ACC112 (cell line): ENCODE measurements around the gene RIMS3.

Source experiments
- H2AFZ ChIP-seq: fragments of 200-600 bp; sonication (generic); one replicate; pipeline ENCODE4 v1.6.0; 2017; ENCODE audit warnings: antibody characterized with exemption, low read length; ENCODE audit not compliant: unreplicated experiment
- H3K27ac ChIP-seq: fragments of 200-600 bp; sonication (generic); 2 replicates; pipeline ENCODE4 v1.5.1; 2014; ENCODE audit warnings: low read depth, mild to moderate bottlenecking, antibody characterized with exemption, low read length, moderate library complexity
- H3K27me3 ChIP-seq: fragments of 200-600 bp; sonication (generic); 2 replicates; pipeline ENCODE4 v1.6.1; 2014; ENCODE audit warnings: mild to moderate bottlenecking, antibody characterized with exemption, low read length, moderate library complexity, mixed read lengths; ENCODE audit not compliant: insufficient read depth
- H3K36me3 ChIP-seq: fragments of 200-600 bp; sonication (generic); 2 replicates; pipeline ENCODE4 v1.6.1; 2016; ENCODE audit warnings: mild to moderate bottlenecking, antibody characterized with exemption, low read length, moderate library complexity, mixed read lengths; ENCODE audit not compliant: insufficient read depth
- H3K4me1 ChIP-seq: fragments of 200-600 bp; sonication (generic); one replicate; pipeline ENCODE4 v1.6.1; 2016; ENCODE audit warnings: low read length, mixed read lengths; ENCODE audit not compliant: insufficient read depth, unreplicated experiment, control insufficient read depth
- H3K4me3 ChIP-seq: fragments of 200-600 bp; sonication (generic); 2 replicates; pipeline ENCODE4 v1.5.1; 2014; ENCODE audit warnings: mild to moderate bottlenecking, low read depth, low read length
- H3K79me2 ChIP-seq: fragments of 200-600 bp; sonication (generic); one replicate; pipeline ENCODE4 v1.6.0; 2016; ENCODE audit warnings: low read length; ENCODE audit not compliant: control insufficient read depth, unreplicated experiment, insufficient read depth

The RIMS3 gene

GRCh38 chr1:40664791-40665190 lies 691 bp downstream of the RIMS3 start:
- Histone ChIP-seq H3K27ac (no peak overlapping the region), H2AFZ (no peak overlapping the region), H3K36me3 (no peaks in the 10 kb centered on the region), H3K79me2 (no peaks in the 10 kb centered on the region), H3K4me1 (peaks cover 11% of the 10 kb centered on the region), H3K27me3 (peaks cover 20% of the 10 kb centered on the region), H3K4me3 (peak overlapping the region; percentile 79)

GRCh38 chr1:40664167-40664537 lies 1.3 kb downstream of the RIMS3 start:
- Histone ChIP-seq H2AFZ (no peak overlapping the region), H3K27ac (no peak overlapping the region), H3K27me3 (peaks cover 21% of the 10 kb centered on the region), H3K4me3 (no peak overlapping the region), H3K79me2 (no peaks in the 10 kb centered on the region), H3K36me3 (no peaks in the 10 kb centered on the region), H3K4me1 (peaks cover 11% of the 10 kb centered on the region)

- H2AFZ ChIP-seq: no peak overlapping the region
- H3K36me3 ChIP-seq: no peaks in the 10 kb centered on the region
- peaks cover 27% of the 10 kb centered on the region for H3K27me3 ChIP-seq
- H3K79me2 ChIP-seq: no peaks in the 10 kb centered on the region
- no peak overlapping the region for H3K27ac ChIP-seq
- H3K4me3 ChIP-seq: no peak overlapping the region
- H3K4me1 ChIP-seq: peaks cover 11% of the 10 kb centered on the region
Measured at GRCh38 chr1:40663324-40664166, 1.9 kb downstream of the RIMS3 start.

GRCh38 chr1:40662864-40663263 lies 2.6 kb downstream of the RIMS3 start:
- no peak overlapping the region for H2AFZ ChIP-seq
- H3K27ac ChIP-seq: no peak overlapping the region
- peaks cover 34% of the 10 kb centered on the region for H3K27me3 ChIP-seq
- no peaks in the 10 kb centered on the region for H3K36me3 ChIP-seq
- no peaks in the 10 kb centered on the region for H3K79me2 ChIP-seq
- peaks cover 11% of the 10 kb centered on the region for H3K4me1 ChIP-seq
- no peak overlapping the region for H3K4me3 ChIP-seq

- H3K79me2 ChIP-seq: no peaks in the 10 kb centered on the region
- peaks cover 34% of the 10 kb centered on the region for H3K27me3 ChIP-seq
- no peaks in the 10 kb centered on the region for H3K36me3 ChIP-seq
- H3K4me3 ChIP-seq: no peak overlapping the region
- peaks cover 11% of the 10 kb centered on the region for H3K4me1 ChIP-seq
- H2AFZ ChIP-seq: no peak overlapping the region
- H3K27ac ChIP-seq: no peak overlapping the region
Measured at GRCh38 chr1:40662151-40662550, 3.3 kb downstream of the RIMS3 start.

DNA sequence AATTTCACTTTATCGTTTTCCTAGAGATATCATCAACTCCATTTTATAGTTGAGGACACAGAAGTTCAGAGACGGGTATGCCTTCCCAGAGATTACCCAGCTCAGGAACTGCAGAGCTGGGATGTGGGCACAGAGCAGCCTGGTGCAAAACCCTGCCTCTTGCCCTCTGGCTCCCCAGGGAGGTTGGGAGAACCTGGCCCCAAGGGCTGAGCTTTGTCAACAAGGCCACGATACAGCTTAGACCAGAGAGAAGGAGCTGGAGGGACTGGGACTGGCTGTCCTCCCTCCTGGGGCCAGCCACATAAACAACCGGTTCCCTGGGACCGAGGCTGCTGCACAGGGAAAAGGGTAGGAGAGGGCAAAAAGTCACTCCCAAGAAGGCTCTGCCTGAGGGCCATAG lies 3.8 kb downstream of the RIMS3 start:
- no peak overlapping the region for H3K4me3 ChIP-seq
- no peak overlapping the region for H2AFZ ChIP-seq
- H3K4me1 ChIP-seq: peaks cover 11% of the 10 kb centered on the region
- H3K79me2 ChIP-seq: no peaks in the 10 kb centered on the region
- H3K36me3 ChIP-seq: no peaks in the 10 kb centered on the region
- peaks cover 39% of the 10 kb centered on the region for H3K27me3 ChIP-seq
- no peak overlapping the region for H3K27ac ChIP-seq

GRCh38 chr1:40659649-40659947 lies 5.9 kb downstream of the RIMS3 start:
- no peaks in the 10 kb centered on the region for H3K36me3 ChIP-seq
- H3K27ac ChIP-seq: no peak overlapping the region
- no peak overlapping the region for H2AFZ ChIP-seq
- no peaks in the 10 kb centered on the region for H3K79me2 ChIP-seq
- no peak overlapping the region for H3K4me3 ChIP-seq
- peaks cover 42% of the 10 kb centered on the region for H3K27me3 ChIP-seq
- peaks cover 7% of the 10 kb centered on the region for H3K4me1 ChIP-seq

DNA sequence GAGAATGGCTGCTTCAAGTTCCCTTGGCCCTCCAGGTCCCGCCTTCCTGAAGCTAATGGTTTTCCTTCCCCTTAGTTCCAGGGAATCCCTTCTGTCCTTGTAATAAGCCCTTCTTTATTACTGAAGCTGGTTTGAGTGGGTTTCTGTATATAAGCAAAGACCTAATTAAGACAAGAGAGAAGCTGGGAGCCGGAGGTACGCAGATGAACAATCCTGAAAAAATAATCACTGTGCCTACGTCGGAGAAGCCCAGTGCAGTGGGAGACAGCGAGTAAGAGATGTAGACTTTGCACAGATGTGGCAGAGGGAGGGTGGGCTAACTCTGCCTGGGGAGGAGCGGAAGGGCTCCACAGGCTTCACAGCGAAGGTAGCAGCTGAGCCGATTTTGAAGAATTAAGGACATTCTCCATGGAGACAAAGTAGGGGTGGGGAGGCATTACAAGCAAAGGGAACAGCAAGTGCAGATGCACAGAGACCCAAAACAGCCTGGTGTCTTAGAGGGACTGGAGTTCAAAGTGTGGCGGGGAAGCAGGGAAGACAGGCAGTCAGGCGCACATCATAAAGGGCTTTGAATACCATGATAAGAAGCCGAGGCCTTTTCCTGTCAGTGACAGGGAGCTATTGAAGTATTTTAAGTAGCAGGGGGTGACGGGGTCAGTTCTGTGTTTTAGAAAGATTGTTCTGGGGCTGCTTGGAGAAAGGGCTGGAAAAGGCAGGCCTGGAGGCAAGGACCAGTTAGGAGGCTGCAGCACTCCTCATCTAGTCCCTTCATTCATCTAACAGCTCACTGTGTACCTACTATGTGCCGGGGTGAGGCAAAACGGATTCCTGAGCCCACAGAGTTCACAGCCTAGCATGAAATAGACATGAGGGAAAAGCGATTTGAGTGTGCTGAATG lies 6.5 kb downstream of the RIMS3 start:
- no peak overlapping the region for H3K27ac ChIP-seq

GRCh38 chr1:40657046-40657445 lies 8.4 kb downstream of the RIMS3 start:
- H2AFZ ChIP-seq: no peak overlapping the region
- H3K27me3 ChIP-seq: peaks cover 60% of the 10 kb centered on the region
- no peaks in the 10 kb centered on the region for H3K4me1 ChIP-seq
- H3K27ac ChIP-seq: no peak overlapping the region
- H3K4me3 ChIP-seq: no peak overlapping the region
- no peaks in the 10 kb centered on the region for H3K36me3 ChIP-seq
- H3K79me2 ChIP-seq: no peaks in the 10 kb centered on the region

More for the DNA sequence above, 6.5 kb downstream of the RIMS3 start:
- H3K4me1 ChIP-seq: peaks cover 7% of the 10 kb centered on the region
- no peak overlapping the region for H2AFZ ChIP-seq
- peaks cover 42% of the 10 kb centered on the region for H3K27me3 ChIP-seq
- no peaks in the 10 kb centered on the region for H3K79me2 ChIP-seq
- no peaks in the 10 kb centered on the region for H3K36me3 ChIP-seq
- H3K4me3 ChIP-seq: no peak overlapping the region

DNA sequence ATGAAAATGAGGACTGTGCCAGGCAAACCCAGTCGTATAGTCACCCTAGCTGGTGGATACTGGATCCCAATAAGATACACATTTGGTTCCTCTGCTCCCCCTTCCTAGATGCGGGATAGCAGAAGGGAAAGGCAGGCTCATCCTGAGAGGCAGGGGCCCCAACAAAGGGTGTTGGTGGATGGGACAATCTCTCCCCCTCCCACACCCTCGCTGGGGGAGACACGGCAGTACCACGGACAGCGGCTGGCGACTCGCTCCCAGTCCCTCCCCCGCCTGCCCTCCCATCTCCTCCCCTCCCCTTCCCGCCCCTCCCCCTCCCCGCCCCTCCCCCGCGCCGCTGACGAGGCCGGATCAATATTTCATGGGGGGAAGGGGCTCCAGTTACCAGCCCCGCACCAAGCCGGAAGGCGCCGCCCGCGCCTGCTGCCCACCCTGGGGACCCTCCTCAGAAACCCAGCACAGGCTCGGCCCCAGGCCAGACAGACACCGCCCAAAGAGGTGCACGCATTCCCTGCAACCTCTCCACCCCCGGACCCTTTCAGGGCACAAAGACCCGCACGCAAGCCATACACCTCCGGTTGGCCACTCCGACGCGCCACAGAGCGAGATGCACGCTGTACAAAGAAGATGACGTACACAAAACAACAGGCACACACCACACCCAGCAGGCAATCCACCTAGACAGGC lies 11.5 kb downstream of the RIMS3 start:
- Histone ChIP-seq H2AFZ (no peak overlapping the region), H3K27me3 (peaks cover 63% of the 10 kb centered on the region), H3K27ac (no peak overlapping the region), H3K36me3 (no peaks in the 10 kb centered on the region), H3K4me3 (no peak overlapping the region), H3K4me1 (peaks cover 6% of the 10 kb centered on the region), H3K79me2 (no peaks in the 10 kb centered on the region)
